Measurements from ENCODE around the gene P2RX3.

The P2RX3 gene

GRCh38 chr11:57341250-57341808, 3.2 kb downstream of the P2RX3 start:
- no peak for TF ChIP-seq CTCF (IDR thresholded peaks at IDR 0.05; ENCODE audit: low read depth, low read length, missing control alignments)
- Histone ChIP-seq H3K36me3 (replicated peaks) (no peaks in the 10 kb centered on the region), H3K27me3 (replicated peaks) (peaks cover 3% of the 10 kb centered on the region), H3K4me3 (ENCODE audit: low read depth, low read length) (no peak overlapping the region), H3K27ac (no peak overlapping the region)
- in situ Hi-C loops (cut with HindIII; ENCODE audit: low pct_ligation_motif_present, low sequenced_read_pairs) = no loop called here
- no peak for DNase-seq

GRCh38 chr11:57342702-57343101, 4.5 kb downstream of the P2RX3 start:
- Histone ChIP-seq H3K4me3 (ENCODE audit: low read depth, low read length) (no peak overlapping the region), H3K27ac (no peak overlapping the region), H3K36me3 (replicated peaks) (no peaks in the 10 kb centered on the region), H3K27me3 (replicated peaks) (peaks cover 3% of the 10 kb centered on the region)
- in situ Hi-C loops (cut with HindIII; ENCODE audit: low pct_ligation_motif_present, low sequenced_read_pairs) = no loop called here
- TF ChIP-seq CTCF (IDR thresholded peaks at IDR 0.05; ENCODE audit: low read depth, low read length, missing control alignments) = no peak
- DNase-seq = no peak

GRCh38 chr11:57343825-57344224, 5.7 kb downstream of the P2RX3 start:
- H3K4me3 ChIP-seq (ENCODE audit: low read depth, low read length) = no peak overlapping the region
- no peaks in the 10 kb centered on the region for H3K36me3 ChIP-seq (replicated peaks)
- in situ Hi-C loops (cut with HindIII; ENCODE audit: low pct_ligation_motif_present, low sequenced_read_pairs) = no loop called here
- no peak for TF ChIP-seq CTCF (IDR thresholded peaks at IDR 0.05; ENCODE audit: low read depth, low read length, missing control alignments)
- H3K27ac ChIP-seq = no peak overlapping the region
- peaks cover 3% of the 10 kb centered on the region for H3K27me3 ChIP-seq (replicated peaks)
- DNase-seq = no peak

GRCh38 chr11:57344826-57345225, 6.7 kb downstream of the P2RX3 start:
- Histone ChIP-seq H3K4me3 (ENCODE audit: low read depth, low read length) (no peak overlapping the region), H3K27me3 (replicated peaks) (peaks cover 3% of the 10 kb centered on the region), H3K36me3 (replicated peaks) (no peaks in the 10 kb centered on the region), H3K27ac (no peak overlapping the region)
- no peak for TF ChIP-seq CTCF (IDR thresholded peaks at IDR 0.05; ENCODE audit: low read depth, low read length, missing control alignments)
- in situ Hi-C loops (cut with HindIII; ENCODE audit: low pct_ligation_motif_present, low sequenced_read_pairs) = no loop called here
- no peak for DNase-seq

- peak; percentile 75 for TF ChIP-seq CTCF (IDR thresholded peaks at IDR 0.05; ENCODE audit: low read depth, low read length, missing control alignments)
- H3K27ac ChIP-seq = no peak overlapping the region
- in situ Hi-C loops (cut with HindIII; ENCODE audit: low pct_ligation_motif_present, low sequenced_read_pairs) = no loop called here
Measured at GRCh38 chr11:57345555-57346211, 7.5 kb downstream of the P2RX3 start.

GRCh38 chr11:57347336-57347735, 9.2 kb downstream of the P2RX3 start:
- H3K36me3 ChIP-seq (replicated peaks) = no peaks in the 10 kb centered on the region
- in situ Hi-C loops (cut with HindIII; ENCODE audit: low pct_ligation_motif_present, low sequenced_read_pairs) = no loop called here
- H3K27me3 ChIP-seq (replicated peaks) = no peaks in the 10 kb centered on the region
- no peak overlapping the region for H3K4me3 ChIP-seq (ENCODE audit: low read depth, low read length)
- no peak overlapping the region for H3K27ac ChIP-seq
- no peak for TF ChIP-seq CTCF (IDR thresholded peaks at IDR 0.05; ENCODE audit: low read depth, low read length, missing control alignments)
- DNase-seq = no peak

More at GRCh38 chr11:57345555-57346211, 7.5 kb downstream of the P2RX3 start:
- H3K4me3 ChIP-seq (ENCODE audit: low read depth, low read length) = no peak overlapping the region
- peak; percentile 63 for DNase-seq
- H3K36me3 ChIP-seq (replicated peaks) = no peaks in the 10 kb centered on the region
- no peaks in the 10 kb centered on the region for H3K27me3 ChIP-seq (replicated peaks)

Data from brain microvascular endothelial cell (primary cell).